ENCODE data around the gene NGLY1.

NGLY1 gene

DNA sequence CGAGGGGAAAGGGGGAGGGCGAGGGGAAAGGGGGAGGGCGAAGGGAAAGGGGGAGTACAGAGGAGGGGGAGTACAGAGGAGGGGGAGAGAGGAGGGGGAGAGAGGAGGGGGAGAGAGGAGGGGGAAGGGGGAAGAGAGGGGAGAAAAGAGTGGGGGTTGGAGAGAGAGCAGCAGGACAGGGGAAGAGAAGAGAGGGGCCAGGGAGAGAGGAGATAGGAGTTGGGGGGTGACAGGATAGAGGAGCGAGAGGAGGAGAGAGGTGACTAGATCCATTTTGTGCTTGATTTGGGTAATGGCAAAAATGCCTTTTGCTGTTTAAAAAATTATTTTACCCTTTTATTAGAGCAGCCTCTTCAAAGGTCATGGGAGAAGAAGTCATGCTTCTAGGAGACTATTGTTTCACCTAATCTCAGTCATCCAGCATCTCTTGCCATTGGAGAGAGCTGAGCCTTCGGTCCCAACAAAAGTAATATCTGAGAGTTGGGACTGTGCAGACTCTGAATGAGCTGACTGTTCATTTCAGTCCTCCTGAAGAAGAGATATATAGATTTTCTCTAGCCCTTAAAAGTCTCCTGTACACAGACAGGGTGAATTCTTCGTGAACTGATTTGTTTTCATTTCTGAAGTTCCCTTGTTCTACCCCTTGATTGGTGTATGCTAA, 103.5 kb downstream of the NGLY1 start:
- H3K4me3 ChIP-seq (ENCODE audit: low read length): no peak overlapping the region
- no peak for DNase-seq (ENCODE audit: low read depth)
- TF ChIP-seq, protein P1, sequence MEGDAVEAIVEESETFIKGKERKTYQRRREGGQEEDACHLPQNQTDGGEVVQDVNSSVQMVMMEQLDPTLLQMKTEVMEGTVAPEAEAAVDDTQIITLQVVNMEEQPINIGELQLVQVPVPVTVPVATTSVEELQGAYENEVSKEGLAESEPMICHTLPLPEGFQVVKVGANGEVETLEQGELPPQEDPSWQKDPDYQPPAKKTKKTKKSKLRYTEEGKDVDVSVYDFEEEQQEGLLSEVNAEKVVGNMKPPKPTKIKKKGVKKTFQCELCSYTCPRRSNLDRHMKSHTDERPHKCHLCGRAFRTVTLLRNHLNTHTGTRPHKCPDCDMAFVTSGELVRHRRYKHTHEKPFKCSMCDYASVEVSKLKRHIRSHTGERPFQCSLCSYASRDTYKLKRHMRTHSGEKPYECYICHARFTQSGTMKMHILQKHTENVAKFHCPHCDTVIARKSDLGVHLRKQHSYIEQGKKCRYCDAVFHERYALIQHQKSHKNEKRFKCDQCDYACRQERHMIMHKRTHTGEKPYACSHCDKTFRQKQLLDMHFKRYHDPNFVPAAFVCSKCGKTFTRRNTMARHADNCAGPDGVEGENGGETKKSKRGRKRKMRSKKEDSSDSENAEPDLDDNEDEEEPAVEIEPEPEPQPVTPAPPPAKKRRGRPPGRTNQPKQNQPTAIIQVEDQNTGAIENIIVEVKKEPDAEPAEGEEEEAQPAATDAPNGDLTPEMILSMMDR (conservative IDR thresholded peaks at IDR 0.05; ENCODE audit: low read length): no peak

DNA sequence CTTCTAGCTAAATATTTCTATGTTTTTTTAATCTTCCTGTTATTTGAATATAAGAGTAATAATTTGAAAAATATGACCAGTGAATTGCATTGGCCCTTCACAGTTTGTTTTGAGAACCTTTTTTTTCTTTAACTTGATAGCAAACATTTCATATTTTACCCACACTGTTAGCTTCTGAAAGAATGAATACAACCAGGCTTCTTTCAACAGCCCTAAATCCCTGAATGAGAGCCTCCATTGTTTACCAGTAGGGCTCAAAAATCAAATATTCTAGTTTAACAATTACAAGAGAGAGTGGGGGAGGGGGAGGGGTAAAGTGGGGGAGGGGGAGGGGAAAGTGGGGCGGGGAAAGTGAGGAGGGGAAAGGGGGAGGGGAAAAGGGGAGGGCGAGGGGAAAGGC, 104.1 kb downstream of the NGLY1 start:
- TF ChIP-seq, protein P1 (conservative IDR thresholded peaks at IDR 0.05; ENCODE audit: low read length): no peak
- no peak for DNase-seq (ENCODE audit: low read depth)
- H3K4me3 ChIP-seq (ENCODE audit: low read length): no peak overlapping the region

- no peak overlapping the region for H3K4me3 ChIP-seq (ENCODE audit: low read length)
- TF ChIP-seq, protein P1 (conservative IDR thresholded peaks at IDR 0.05; ENCODE audit: low read length): no peak
- no peak for DNase-seq (ENCODE audit: low read depth)
Observed at GRCh38 chr3:25678581-25678980, 104.7 kb downstream of the NGLY1 start.

- DNase-seq (ENCODE audit: low read depth): no peak
- TF ChIP-seq, protein P1 (conservative IDR thresholded peaks at IDR 0.05; ENCODE audit: low read length): no peak
- no peak overlapping the region for H3K4me3 ChIP-seq (ENCODE audit: low read length)
Observed at GRCh38 chr3:25677121-25677520, 106.1 kb downstream of the NGLY1 start.

DNA sequence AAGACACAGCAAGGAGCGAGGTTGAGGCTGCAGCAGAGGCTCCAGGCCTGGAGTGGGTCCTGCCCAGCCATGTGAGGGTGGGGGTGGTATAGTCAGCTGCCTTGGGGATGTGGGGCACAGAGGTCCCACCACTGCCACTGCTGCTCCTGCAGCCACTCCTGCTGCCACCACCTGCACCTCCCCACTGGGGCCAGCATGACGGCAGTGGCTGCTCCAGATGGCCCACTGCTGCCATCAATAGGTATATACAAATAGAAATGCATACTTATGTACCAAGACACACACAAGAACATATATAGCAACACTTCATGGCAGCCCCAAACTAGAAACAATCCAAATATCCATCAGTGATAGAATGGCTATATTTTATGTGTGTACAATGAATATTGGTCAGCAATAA, 108.6 kb downstream of the NGLY1 start:
- no peak for DNase-seq (ENCODE audit: low read depth)
- H3K4me3 ChIP-seq (ENCODE audit: low read length): no peak overlapping the region
- TF ChIP-seq, protein P1 (conservative IDR thresholded peaks at IDR 0.05; ENCODE audit: low read length): no peak

- no peak overlapping the region for H3K4me3 ChIP-seq (ENCODE audit: low read length)
- TF ChIP-seq, protein P1 (conservative IDR thresholded peaks at IDR 0.05; ENCODE audit: low read length): no peak
- DNase-seq (ENCODE audit: low read depth): no peak
Observed at GRCh38 chr3:25673738-25674298, 109.4 kb downstream of the NGLY1 start.
